GM12872 (cell line): ENCODE data around the gene VAPA.

ENCODE experiments used
- TF ChIP-seq, protein P1 (sequence below): IDR thresholded peaks from 3 replicates; pipeline ENCODE4 v1.5.1; 2011; ENCODE audit warnings: low read depth, mild to moderate bottlenecking, low read length, moderate library complexity; ENCODE audit not compliant: insufficient read depth

Gene VAPA

DNA sequence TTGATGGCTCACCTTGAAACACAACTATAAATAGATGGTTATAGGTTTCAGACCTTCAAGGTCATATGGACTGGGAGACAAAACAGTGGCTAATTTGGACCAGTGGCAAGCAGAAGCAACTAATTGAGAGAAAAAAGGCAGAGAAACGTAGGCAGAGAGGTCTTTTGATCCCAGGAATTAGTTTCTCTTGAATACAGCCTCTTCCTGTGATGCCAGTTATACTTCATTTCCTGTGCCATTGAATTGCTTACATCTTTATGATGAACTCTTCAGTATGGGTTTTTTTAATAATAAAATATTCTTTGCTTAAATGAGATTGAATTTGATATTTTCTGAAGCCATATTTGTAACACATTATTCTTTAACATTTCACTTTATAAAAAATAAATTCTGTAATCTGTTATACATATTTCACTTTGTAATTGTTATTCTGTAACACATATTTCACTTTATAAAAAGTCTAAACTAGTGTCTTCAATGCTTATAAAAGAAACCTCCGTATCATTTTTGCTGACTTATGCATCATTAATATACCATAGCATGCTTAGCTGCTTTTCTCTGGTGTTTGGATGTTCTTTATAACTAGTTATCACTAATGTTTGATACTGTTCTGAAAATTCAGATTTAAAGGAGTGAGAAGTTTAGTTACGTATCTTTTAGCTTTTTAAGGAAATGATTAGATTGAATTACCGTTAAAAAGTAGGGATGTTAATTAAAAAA, 8.9 kb downstream of the VAPA start:
- TF ChIP-seq, protein P1, sequence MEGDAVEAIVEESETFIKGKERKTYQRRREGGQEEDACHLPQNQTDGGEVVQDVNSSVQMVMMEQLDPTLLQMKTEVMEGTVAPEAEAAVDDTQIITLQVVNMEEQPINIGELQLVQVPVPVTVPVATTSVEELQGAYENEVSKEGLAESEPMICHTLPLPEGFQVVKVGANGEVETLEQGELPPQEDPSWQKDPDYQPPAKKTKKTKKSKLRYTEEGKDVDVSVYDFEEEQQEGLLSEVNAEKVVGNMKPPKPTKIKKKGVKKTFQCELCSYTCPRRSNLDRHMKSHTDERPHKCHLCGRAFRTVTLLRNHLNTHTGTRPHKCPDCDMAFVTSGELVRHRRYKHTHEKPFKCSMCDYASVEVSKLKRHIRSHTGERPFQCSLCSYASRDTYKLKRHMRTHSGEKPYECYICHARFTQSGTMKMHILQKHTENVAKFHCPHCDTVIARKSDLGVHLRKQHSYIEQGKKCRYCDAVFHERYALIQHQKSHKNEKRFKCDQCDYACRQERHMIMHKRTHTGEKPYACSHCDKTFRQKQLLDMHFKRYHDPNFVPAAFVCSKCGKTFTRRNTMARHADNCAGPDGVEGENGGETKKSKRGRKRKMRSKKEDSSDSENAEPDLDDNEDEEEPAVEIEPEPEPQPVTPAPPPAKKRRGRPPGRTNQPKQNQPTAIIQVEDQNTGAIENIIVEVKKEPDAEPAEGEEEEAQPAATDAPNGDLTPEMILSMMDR: no peak

DNA sequence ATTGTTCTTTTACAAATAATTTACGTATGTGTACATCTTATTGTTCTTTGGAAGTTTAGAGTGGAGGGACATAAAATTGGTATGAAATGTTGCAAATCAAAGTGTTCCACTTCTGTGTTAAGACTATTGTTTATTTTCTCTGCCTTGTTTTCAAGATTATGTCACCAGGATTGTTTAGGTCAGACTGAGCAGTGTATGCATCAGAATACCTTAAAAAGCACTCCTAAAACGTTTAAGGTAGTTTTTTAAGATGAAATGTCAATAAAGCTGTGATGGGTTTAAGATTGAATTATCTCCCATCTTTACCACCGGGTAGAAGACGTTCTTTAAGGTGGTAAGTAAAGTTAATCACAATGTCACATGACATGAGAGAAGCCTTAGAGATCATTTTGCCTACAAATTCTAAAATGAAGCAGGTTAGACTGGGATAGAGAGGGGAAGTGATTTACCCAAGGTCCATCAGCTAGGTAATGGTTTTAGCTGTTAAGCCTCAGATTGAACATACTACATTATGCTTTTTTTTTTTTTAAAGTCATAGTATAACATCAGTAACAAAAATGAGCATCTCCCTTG, 10.6 kb downstream of the VAPA start:
- TF ChIP-seq, protein P1: no peak

DNA sequence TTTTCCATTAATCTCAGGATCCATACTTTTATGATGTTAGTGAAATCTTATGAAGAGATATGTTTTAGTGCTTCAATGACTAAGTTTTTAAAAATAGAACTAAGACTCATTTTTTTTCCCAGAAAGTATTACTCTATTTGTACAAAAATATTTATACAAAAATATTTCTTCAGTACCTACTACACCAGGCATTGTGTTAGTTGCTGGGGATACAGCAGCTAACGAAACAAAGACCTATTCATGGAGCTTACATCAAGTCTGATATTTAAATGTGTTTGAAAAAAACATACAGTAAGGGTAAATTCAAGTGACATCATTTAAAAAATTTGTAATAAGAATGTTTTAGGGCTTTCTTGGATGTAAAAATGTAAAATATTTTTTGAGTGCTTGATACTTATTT, 11.6 kb downstream of the VAPA start:
- TF ChIP-seq, protein P1: no peak

DNA sequence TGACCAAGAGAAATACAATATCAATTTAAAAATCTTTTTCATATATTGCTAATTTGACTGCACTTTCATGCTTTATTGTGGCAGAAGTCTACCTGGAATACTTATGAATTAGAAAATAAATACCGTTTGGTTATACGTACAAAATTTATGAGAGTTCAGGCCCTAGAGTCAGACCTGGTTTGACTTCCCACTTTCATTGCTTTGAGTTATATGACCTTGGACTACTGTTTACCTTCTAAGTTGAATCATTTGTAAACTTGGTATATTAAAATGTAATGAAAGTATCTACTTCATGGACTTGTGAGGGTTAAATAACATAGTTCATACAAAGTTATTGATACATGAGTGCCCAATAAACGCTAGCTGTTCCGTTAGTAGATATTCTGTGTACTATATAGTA, 12.0 kb downstream of the VAPA start:
- TF ChIP-seq, protein P1: no peak

DNA sequence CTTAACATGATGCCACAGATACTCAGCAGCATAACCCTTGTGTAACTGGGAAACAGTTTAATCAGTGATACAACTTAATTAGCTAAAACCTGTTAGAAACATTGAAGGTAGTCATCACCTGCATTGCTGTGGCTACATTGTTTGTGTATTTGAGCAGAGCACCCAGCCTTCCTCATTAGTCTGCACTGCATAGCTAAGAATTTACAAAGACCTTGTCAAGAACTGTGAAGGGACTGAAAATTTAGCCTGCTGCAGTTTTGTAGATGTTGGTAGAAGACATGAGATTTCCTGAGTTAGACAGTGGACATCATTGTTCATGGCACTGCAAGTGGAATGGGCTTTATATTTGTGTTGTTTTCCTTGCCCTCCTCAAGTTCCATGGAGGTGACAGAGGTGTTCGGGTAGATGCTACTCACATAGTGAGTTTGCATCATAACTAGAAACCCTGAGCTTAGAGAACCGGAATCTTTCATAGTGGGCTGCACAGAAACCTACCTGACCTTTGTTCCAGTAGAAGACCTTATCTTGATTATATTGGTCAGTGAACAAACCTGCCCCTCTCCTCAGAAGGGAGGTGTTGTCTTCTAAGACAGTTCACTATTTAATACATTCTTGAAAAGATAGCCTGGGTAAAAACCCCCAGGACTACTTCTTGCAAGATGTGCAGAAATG, 12.5 kb downstream of the VAPA start:
- TF ChIP-seq, protein P1: no peak

DNA sequence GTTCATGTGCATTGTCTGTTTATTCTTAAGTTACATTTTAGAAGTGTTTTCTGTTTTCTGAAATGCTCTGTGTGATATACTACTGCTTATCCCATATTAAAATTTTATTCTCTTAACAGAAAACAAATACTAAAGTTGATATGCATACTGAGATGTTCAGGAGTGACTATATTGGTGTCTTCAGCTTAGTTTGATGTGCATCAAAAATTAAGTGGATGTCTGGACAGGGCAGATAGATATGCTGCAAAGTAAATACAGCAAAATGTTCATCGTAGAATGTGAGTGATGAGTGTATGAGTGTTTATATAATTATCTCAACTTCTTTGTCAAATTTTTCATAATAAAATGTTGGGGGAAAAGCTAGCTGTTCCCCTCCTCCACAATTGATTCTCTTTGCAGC, 13.2 kb downstream of the VAPA start:
- TF ChIP-seq, protein P1: no peak

DNA sequence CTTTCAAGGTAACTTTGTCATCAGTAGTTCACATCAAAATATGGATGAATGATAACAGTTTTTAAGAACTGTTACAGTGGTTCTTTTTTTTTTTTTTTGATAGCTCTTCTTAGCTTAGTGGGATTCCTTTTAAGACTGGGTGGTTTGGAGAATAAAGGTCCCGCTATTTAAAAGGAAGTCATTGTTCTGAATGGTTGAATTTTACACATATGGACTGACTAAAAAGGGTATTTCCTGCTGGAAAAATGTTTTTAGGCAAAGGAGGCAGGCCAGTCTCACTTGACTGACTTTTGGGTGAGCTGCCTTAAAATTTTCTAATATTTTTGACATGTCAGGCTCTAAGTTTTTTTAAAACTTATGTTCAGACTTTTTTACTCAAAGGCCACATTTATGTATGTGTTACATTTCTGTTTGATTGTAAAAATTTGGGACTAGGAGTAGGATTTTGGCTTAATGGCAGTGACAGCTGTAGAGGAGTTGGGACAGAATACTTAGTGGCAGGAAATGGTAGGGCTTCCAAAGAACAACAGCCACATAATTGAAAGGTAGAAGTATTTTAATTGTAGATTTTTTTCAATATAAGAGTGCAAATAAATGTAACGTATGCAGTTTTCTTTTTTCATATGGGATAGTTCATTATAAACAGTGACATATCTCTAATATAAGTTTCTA, 13.7 kb downstream of the VAPA start:
- TF ChIP-seq, protein P1: no peak
